Colonic mucosa (tissue), 4 donors: ENCODE results near the gene NSF. TPM values are rescaled to one million over a fixed set of nuclear protein-coding genes. Genes with fewer than 3 reads are reported as not detected.
"Not testable (repeated sequence)": the region's sequence is repeated elsewhere in the genome, so short reads cannot be mapped to it uniquely, and the experiment has no call there.

ENCODE experiments used
- DNase-seq: peaks from one replicate; pipeline ENCODE4 v3.0.0-alpha.2; 2020
- H3K27ac ChIP-seq: fragments of 200-600 bp; one replicate; pipeline ENCODE4 v1.8.0; 2021
- H3K27me3 ChIP-seq: fragments of 200-600 bp; one replicate; pipeline ENCODE4 v1.8.0; 2021
- H3K36me3 ChIP-seq: fragments of 200-600 bp; one replicate; pipeline ENCODE4 v1.8.0; 2021
- H3K4me1 ChIP-seq: fragments of 200-600 bp; one replicate; pipeline ENCODE4 v1.8.0; 2021; ENCODE audit warnings: mild to moderate bottlenecking
- H3K4me3 ChIP-seq: fragments of 200-600 bp; one replicate; pipeline ENCODE4 v1.8.0; 2021
- H3K9ac ChIP-seq, 2 donors: one replicate each; pipeline ENCODE4 v1.7.0; 2013; ENCODE audit warnings: control low read depth in 2 of 2, low read depth in 2 of 2, low read length in 2 of 2
- H3K9me3 ChIP-seq: fragments of 200-600 bp; one replicate; pipeline ENCODE4 v1.8.0; 2021
- intact Hi-C: fragments of 100-400 bp; cut with DNase I; formaldehyde crosslinking; loops from one replicate; pipeline ENCODE4 v1.14.1; 2022
- total RNA-seq, 2 donors: library from RNA; stranded (reverse); fragmentation: NEBNext Ultra II Directional in 1 of 2; extraction: Animal tissue kit (Norgen Biotek cat#: 25700) in 1 of 2; gene quantifications; one replicate each; pipeline ENCODE4 v1.2.1, GENCODE V29; 2021
- donor health status: healthy.
- donor health status: DM: no; HTN: no; CAD: no.
- donor health status: DM: no; HTN: no; CAD: no.

The NSF gene
- total RNA-seq, 2 donors from 2014 or later = 58.4 to 82.8 TPM

DNA sequence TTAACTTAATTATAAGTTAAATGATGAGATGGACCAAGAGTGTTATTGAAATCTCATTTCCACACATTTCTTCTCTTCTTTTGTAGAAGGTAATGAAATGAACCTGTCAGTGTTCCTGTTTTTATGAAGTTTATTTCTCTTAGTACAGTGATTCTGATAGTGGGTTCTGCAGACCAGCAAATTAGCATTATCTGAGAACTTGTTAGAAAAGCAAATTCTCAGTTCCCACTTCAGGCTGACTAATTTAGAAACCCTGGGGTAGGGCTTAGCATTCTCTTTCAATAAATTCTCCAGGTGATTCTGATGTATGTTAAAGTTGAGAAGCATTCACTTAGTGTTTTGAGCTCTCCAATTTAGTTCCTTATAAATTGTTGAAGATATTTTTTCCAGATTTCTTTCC lies 12.7 kb downstream of the NSF start:
- H3K4me3 ChIP-seq, intact Hi-C loops, H3K27ac ChIP-seq, DNase-seq, H3K36me3 ChIP-seq, H3K9ac ChIP-seq, H3K27me3 ChIP-seq, H3K4me1 ChIP-seq, H3K9me3 ChIP-seq: not testable (repeated sequence)

GRCh38 chr17:46611304-46611703 lies 20.8 kb downstream of the NSF start:
- H3K4me3 ChIP-seq, H3K27ac ChIP-seq, H3K36me3 ChIP-seq, H3K9ac ChIP-seq, H3K9me3 ChIP-seq, H3K4me1 ChIP-seq, intact Hi-C loops, DNase-seq, H3K27me3 ChIP-seq: not testable (repeated sequence)

- H3K36me3 ChIP-seq, intact Hi-C loops, DNase-seq, H3K9me3 ChIP-seq, H3K27me3 ChIP-seq, H3K9ac ChIP-seq, H3K4me1 ChIP-seq, H3K27ac ChIP-seq, H3K4me3 ChIP-seq: not testable (repeated sequence)
Measured at GRCh38 chr17:46613876-46614275, 23.4 kb downstream of the NSF start.

DNA sequence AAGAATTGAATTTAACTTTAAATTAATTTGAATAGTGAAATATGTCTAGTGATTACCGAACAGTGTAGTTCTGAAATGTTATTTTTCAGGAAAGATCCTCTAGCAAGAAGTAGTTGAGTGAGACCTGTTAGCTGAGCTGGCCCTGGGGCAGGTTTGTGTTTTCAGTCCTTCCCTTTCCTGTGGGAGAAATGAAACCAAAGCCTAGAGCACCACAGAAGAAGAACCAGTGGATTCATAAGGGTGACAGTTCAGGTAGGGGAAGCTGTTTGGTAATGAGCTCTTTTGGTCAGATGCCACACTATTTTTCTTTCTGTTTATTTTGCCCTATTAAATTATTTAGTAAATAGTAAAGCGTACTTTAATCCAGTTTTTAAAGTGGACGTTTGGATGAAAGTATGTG lies 26.7 kb downstream of the NSF start:
- H3K9me3 ChIP-seq, DNase-seq, H3K27me3 ChIP-seq, H3K27ac ChIP-seq, intact Hi-C loops, H3K4me3 ChIP-seq, H3K9ac ChIP-seq, H3K4me1 ChIP-seq, H3K36me3 ChIP-seq: not testable (repeated sequence)

DNA sequence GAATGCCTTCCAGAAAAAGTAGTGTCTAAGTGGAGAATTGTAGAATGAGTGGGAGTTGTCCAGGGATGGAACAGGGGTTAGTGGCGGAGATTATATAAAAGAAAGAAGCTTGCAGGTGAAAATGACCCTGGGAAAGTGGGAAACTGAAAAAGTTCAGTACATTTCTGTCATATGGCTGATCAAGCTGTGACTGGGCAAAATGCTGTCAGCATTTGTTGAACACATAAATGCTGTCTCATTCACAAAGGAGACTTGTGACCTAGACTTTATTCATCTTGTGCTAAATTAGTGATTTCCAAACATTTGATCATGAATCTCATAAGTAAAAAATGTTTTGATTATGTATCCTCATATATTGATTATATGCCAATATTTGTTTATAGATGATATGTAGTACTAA lies 28.5 kb downstream of the NSF start:
- H3K9ac ChIP-seq, DNase-seq, H3K9me3 ChIP-seq, H3K36me3 ChIP-seq, H3K27me3 ChIP-seq, H3K27ac ChIP-seq, H3K4me1 ChIP-seq, intact Hi-C loops, H3K4me3 ChIP-seq: not testable (repeated sequence)

GRCh38 chr17:46623790-46624189 lies 33.3 kb downstream of the NSF start:
- intact Hi-C loops, H3K4me3 ChIP-seq, H3K27ac ChIP-seq, H3K36me3 ChIP-seq, H3K27me3 ChIP-seq, H3K9ac ChIP-seq, H3K9me3 ChIP-seq, H3K4me1 ChIP-seq, DNase-seq: not testable (repeated sequence)

GRCh38 chr17:46624726-46625125 lies 34.3 kb downstream of the NSF start:
- H3K36me3 ChIP-seq, DNase-seq, H3K9ac ChIP-seq, H3K27ac ChIP-seq, H3K9me3 ChIP-seq, H3K27me3 ChIP-seq, H3K4me3 ChIP-seq, intact Hi-C loops, H3K4me1 ChIP-seq: not testable (repeated sequence)

- H3K36me3 ChIP-seq, H3K9me3 ChIP-seq, H3K27ac ChIP-seq, intact Hi-C loops, H3K9ac ChIP-seq, H3K4me1 ChIP-seq, H3K27me3 ChIP-seq, DNase-seq, H3K4me3 ChIP-seq: not testable (repeated sequence)
Measured at GRCh38 chr17:46627452-46627851, 37.0 kb downstream of the NSF start.

- H3K27me3 ChIP-seq, H3K9me3 ChIP-seq, H3K4me3 ChIP-seq, intact Hi-C loops, H3K36me3 ChIP-seq, H3K9ac ChIP-seq, H3K4me1 ChIP-seq, DNase-seq, H3K27ac ChIP-seq: not testable (repeated sequence)
Measured at GRCh38 chr17:46628753-46629436, 38.4 kb downstream of the NSF start.

- H3K9me3 ChIP-seq, intact Hi-C loops, DNase-seq, H3K4me3 ChIP-seq, H3K9ac ChIP-seq, H3K36me3 ChIP-seq, H3K4me1 ChIP-seq, H3K27me3 ChIP-seq, H3K27ac ChIP-seq: not testable (repeated sequence)
Measured at GRCh38 chr17:46632146-46632545, 41.7 kb downstream of the NSF start.

DNA sequence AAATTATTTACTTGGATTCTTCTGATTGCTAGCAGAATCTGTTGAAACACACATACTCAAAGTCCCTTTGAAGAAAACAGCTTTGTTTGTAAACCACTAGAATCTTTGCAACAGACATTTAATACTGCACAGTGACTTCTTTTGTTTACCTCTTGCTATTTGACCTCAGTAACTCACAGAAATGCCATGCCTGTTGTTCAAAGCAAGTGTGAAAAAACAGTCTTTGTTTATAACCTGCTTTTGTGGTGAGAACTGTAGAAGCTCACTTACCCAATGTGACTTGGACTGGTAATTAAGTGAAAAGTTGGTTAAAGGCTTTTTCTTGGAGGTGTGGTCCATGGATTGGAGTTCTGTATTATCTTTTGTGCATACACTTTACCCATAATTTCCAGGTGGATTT lies 44.4 kb downstream of the NSF start:
- H3K27me3 ChIP-seq, intact Hi-C loops, H3K9ac ChIP-seq, H3K4me3 ChIP-seq, H3K27ac ChIP-seq, H3K36me3 ChIP-seq, H3K4me1 ChIP-seq, DNase-seq, H3K9me3 ChIP-seq: not testable (repeated sequence)

GRCh38 chr17:46641861-46642656 lies 51.6 kb downstream of the NSF start:
- H3K4me1 ChIP-seq, H3K9ac ChIP-seq, H3K9me3 ChIP-seq, DNase-seq, intact Hi-C loops, H3K27ac ChIP-seq, H3K4me3 ChIP-seq, H3K27me3 ChIP-seq, H3K36me3 ChIP-seq: not testable (repeated sequence)

GRCh38 chr17:46647251-46647650 lies 56.8 kb downstream of the NSF start:
- intact Hi-C loops, DNase-seq, H3K9ac ChIP-seq, H3K4me3 ChIP-seq, H3K36me3 ChIP-seq, H3K27ac ChIP-seq, H3K27me3 ChIP-seq, H3K9me3 ChIP-seq, H3K4me1 ChIP-seq: not testable (repeated sequence)
